Hepatocyte (in vitro differentiated cells): ENCODE measurements around the gene RAD51D.

Experiments
- EZH2 ChIP-seq: fragments of 200-600 bp; sonication (generic); IDR thresholded peaks from 2 replicates; pipeline ENCODE4 v1.6.1; 2016; ENCODE audit warnings: antibody characterized with exemption, mild to moderate bottlenecking, borderline replicate concordance
- EZH2phosphoT487 ChIP-seq: fragments of 200-600 bp; sonication (generic); IDR thresholded peaks from one replicate; pipeline ENCODE4 v1.6.1; 2018; ENCODE audit warnings: antibody characterized with exemption, mild to moderate bottlenecking, low read depth, moderate library complexity; ENCODE audit not compliant: unreplicated experiment, severe bottlenecking
- TF ChIP-seq, protein P1 (sequence below): fragments of 200-600 bp; sonication (generic); IDR thresholded peaks from 2 replicates; pipeline ENCODE4 v1.5.1; 2016; ENCODE audit warnings: antibody characterized with exemption, mild to moderate bottlenecking; ENCODE audit not compliant: poor library complexity

GRCh38 chr17:35162755-35163154 lies 43.1 kb upstream of the RAD51D start:
- TF ChIP-seq, protein P1, sequence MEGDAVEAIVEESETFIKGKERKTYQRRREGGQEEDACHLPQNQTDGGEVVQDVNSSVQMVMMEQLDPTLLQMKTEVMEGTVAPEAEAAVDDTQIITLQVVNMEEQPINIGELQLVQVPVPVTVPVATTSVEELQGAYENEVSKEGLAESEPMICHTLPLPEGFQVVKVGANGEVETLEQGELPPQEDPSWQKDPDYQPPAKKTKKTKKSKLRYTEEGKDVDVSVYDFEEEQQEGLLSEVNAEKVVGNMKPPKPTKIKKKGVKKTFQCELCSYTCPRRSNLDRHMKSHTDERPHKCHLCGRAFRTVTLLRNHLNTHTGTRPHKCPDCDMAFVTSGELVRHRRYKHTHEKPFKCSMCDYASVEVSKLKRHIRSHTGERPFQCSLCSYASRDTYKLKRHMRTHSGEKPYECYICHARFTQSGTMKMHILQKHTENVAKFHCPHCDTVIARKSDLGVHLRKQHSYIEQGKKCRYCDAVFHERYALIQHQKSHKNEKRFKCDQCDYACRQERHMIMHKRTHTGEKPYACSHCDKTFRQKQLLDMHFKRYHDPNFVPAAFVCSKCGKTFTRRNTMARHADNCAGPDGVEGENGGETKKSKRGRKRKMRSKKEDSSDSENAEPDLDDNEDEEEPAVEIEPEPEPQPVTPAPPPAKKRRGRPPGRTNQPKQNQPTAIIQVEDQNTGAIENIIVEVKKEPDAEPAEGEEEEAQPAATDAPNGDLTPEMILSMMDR: no peak
- no peak for TF ChIP-seq EZH2phosphoT487
- no peak for TF ChIP-seq EZH2
